ENCODE measurements around the gene SV2C.
A peak's percentile ranks its signal among the peaks of the same experiment; 100 is the strongest.

The SV2C gene

GRCh38 chr5:76256116-76256889 is 173.1 kb downstream of the SV2C start:
- DNase-seq (ENCODE audit: low spot score): peak; percentile 49

- DNase-seq (ENCODE audit: low spot score): no peak
These were observed 174.1 kb downstream of the SV2C start for GRCh38 chr5:76257225-76257833.

GRCh38 chr5:76257897-76258296 is 174.7 kb downstream of the SV2C start:
- DNase-seq (ENCODE audit: low spot score): no peak

GRCh38 chr5:76264681-76265080 is 181.5 kb downstream of the SV2C start:
- no peak for DNase-seq (ENCODE audit: low spot score)

- DNase-seq (ENCODE audit: low spot score): no peak
These were observed 186.2 kb downstream of the SV2C start for GRCh38 chr5:76269259-76269931.

- no peak for DNase-seq (ENCODE audit: low spot score)
These were observed 186.9 kb downstream of the SV2C start for GRCh38 chr5:76269932-76270610.

GRCh38 chr5:76271836-76272235 is 188.7 kb downstream of the SV2C start:
- DNase-seq (ENCODE audit: low spot score): no peak

GRCh38 chr5:76273206-76273885 is 190.2 kb downstream of the SV2C start:
- DNase-seq (ENCODE audit: low spot score): no peak

GRCh38 chr5:76274571-76274970 is 191.4 kb downstream of the SV2C start:
- no peak for DNase-seq (ENCODE audit: low spot score)

GRCh38 chr5:76277736-76278135 is 194.6 kb downstream of the SV2C start:
- no peak for DNase-seq (ENCODE audit: low spot score)

- no peak for DNase-seq (ENCODE audit: low spot score)
These were observed 195.1 kb downstream of the SV2C start for GRCh38 chr5:76278261-76278789.

GRCh38 chr5:76280494-76280893 is 197.3 kb downstream of the SV2C start:
- no peak for DNase-seq (ENCODE audit: low spot score)

- DNase-seq (ENCODE audit: low spot score): no peak
These were observed 200.5 kb downstream of the SV2C start for GRCh38 chr5:76283670-76284069.

- no peak for DNase-seq (ENCODE audit: low spot score)
These were observed 206.5 kb downstream of the SV2C start for GRCh38 chr5:76289692-76290091.

GRCh38 chr5:76290321-76290757 is 207.2 kb downstream of the SV2C start:
- DNase-seq (ENCODE audit: low spot score): no peak

GRCh38 chr5:76291305-76292077 is 208.3 kb downstream of the SV2C start:
- DNase-seq (ENCODE audit: low spot score): no peak

- no peak for DNase-seq (ENCODE audit: low spot score)
These were observed 209.6 kb downstream of the SV2C start for GRCh38 chr5:76292620-76293322.

GRCh38 chr5:76294573-76294972 is 211.4 kb downstream of the SV2C start:
- no peak for DNase-seq (ENCODE audit: low spot score)

- no peak for DNase-seq (ENCODE audit: low spot score)
These were observed 215.7 kb downstream of the SV2C start for GRCh38 chr5:76298852-76299251.

- DNase-seq (ENCODE audit: low spot score): no peak
These were observed 216.4 kb downstream of the SV2C start for GRCh38 chr5:76299592-76299991.

Data from HuH-7 (cell line).